Aorta (tissue), 5 donors: ENCODE measurements around the gene PLEKHA5. TPM values are rescaled to one million over a fixed set of nuclear protein-coding genes. Genes with fewer than 3 reads are reported as not detected.
A peak's percentile ranks its signal among the peaks of the same experiment; 100 is the strongest.
"Not testable (repeated sequence)": the region's sequence is repeated elsewhere in the genome, so short reads cannot be mapped to it uniquely, and the experiment has no call there.

Experiments
- ATAC-seq: fragments of 200-7000 bp; cut with Tn5 transposase; one replicate; pipeline ENCODE4 v1.9.1; 2022; ENCODE audit warnings: moderate library complexity; ENCODE audit not compliant: low FRiP score
- DNase-seq, 2 donors: peaks; one replicate each; pipeline ENCODE4 v3.0.0-alpha.2; 2020
- H3K27ac ChIP-seq, 2 donors: one replicate each; pipeline ENCODE4 v1.5.1; 2013; ENCODE audit warnings: low read length in 2 of 2, mild to moderate bottlenecking in 2 of 2, moderate library complexity in 2 of 2, control low read depth in 1 of 2, inconsistent platforms in 1 of 2, low read depth in 1 of 2
- H3K27me3 ChIP-seq, 2 donors: one replicate each; pipeline ENCODE4 v1.6.1; 2013; ENCODE audit warnings: control low read depth in 1 of 2, low read length in 1 of 2, mild to moderate bottlenecking in 1 of 2, moderate library complexity in 1 of 2; ENCODE audit not compliant: insufficient read depth in 2 of 2, control insufficient read depth in 1 of 2
- H3K36me3 ChIP-seq, 2 donors: one replicate each; pipeline ENCODE4 v1.6.1; 2013; ENCODE audit warnings: control low read depth in 1 of 2, low read length in 1 of 2, mild to moderate bottlenecking in 1 of 2; ENCODE audit not compliant: insufficient read depth in 2 of 2, control insufficient read depth in 1 of 2
- H3K4me1 ChIP-seq, 2 donors: one replicate each; pipeline ENCODE4 v1.6.1; 2013; ENCODE audit warnings: low read length in 2 of 2, control low read depth in 1 of 2, mild to moderate bottlenecking in 1 of 2, moderate library complexity in 1 of 2; ENCODE audit not compliant: insufficient read depth in 2 of 2, control insufficient read depth in 1 of 2
- H3K4me3 ChIP-seq, 2 donors: one replicate each; pipeline ENCODE4 v1.5.1; 2013; ENCODE audit warnings: low read length in 2 of 2, control low read depth in 1 of 2, mild to moderate bottlenecking in 1 of 2
- H3K9me3 ChIP-seq: one replicate; pipeline ENCODE4 v1.6.1; 2013; ENCODE audit warnings: mild to moderate bottlenecking, low read length; ENCODE audit not compliant: control insufficient read depth
- WGBS, 2 donors: extraction: QIAGEN DNeasy Blood & Tissue Kit; methylation state at CpG; one replicate each; pipeline ENCODE4 v1.1.7; 2013; 5-methylcytosine and 5-hydroxymethylcytosine counted together
- intact Hi-C, 2 donors: fragments of 100-400 bp; cut with DNase I; formaldehyde crosslinking; loops; one replicate each; pipeline versions ENCODE4 v1.14.2 to v1.15.0; 2022
- polyA plus RNA-seq, 2 donors: library from polyadenylated mRNA; stranded (reverse); fragments of 200-250 nt; gene quantifications; one replicate each; pipeline ENCODE4 v1.2.3, GENCODE V29; 2013
- total RNA-seq, 2 donors: library from RNA; stranded (reverse); fragmentation: NEBNext Ultra II Directional; extraction: Animal tissue kit (Norgen Biotek cat#: 25700); gene quantifications; one replicate each; pipeline ENCODE4 v1.2.1, GENCODE V29; 2021
- donor health status: healthy with polysubstance abuse.
- donor health status: Bipolar disorder and iron deficiency.
- donor health status: DM: no; HTN: no; CAD: no.
- donor health status: DM: no; HTN: no; CAD: no.
- donor health status: DM: yes; HTN: yes; CAD: no.

The PLEKHA5 gene
- total and polyA plus RNA-seq, 4 donors: 11.0 to 56.0 (median 18.7) TPM

DNA sequence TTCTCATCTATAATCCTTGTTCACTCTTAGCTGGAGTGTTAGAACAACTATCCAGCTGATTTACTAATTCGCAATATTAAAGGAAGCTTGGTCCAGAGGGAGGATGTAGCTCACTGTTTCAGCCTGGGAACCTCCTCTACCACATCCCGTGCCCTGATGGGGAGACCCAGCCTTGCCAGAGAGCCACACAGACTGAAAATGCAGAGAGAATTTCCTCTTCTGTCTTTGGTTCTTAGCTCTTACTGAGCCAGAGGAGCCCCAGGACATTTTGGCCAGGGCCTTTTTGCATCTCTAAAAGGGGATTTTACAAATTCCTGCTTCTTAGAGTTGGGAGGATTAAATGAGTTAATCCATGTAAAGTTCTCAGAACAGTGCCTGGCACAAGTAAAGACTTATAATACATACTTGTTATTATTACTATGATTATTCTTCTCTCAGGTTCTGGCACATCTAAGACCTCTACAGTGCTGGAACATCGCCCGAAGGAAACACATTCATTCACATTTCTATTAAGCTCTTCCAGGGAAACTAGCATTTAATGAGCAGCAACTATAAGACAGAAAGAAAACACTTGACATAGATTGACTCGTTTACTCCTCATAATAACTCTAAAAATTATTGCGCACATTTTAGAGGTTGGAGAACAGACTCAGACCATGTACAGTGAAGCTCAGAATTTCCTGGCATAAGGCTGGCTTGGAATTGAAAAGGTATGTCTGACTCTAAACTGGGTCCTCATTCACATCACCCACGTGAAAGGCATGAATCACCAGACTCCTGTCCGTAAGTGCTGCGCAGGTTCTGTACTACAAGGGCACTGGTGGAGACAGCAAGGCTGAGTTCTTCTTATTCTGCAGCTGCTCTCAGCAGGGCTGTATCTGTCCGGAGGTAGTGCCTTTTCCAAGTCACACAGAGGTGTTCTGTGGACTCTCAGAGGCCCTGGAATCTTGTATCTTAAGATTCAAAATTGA lies 282.0 kb downstream of the PLEKHA5 start:
- no peaks in the 10 kb centered on the region for H3K36me3 ChIP-seq
- WGBS, 2 donors: 15 to 20% methylated on average over 10 of the region's 10 CpGs
- DNase-seq: no peak
- H3K27ac ChIP-seq: peak overlapping the region; percentile 95 to 98
- intact Hi-C loops: loop anchor here in 1 of 2 donors (5.0 kb wide), 1 partner anchor 39 kb away; no protein-coding TSS in a partner anchor
- peaks cover 2 to 12% of the 10 kb centered on the region in 2 donors for H3K4me1 ChIP-seq
- H3K4me3 ChIP-seq: no peak overlapping the region
- no peaks in the 10 kb centered on the region for H3K27me3 ChIP-seq
- no peak for ATAC-seq
- H3K9me3 ChIP-seq: no peaks in the 10 kb centered on the region

DNA sequence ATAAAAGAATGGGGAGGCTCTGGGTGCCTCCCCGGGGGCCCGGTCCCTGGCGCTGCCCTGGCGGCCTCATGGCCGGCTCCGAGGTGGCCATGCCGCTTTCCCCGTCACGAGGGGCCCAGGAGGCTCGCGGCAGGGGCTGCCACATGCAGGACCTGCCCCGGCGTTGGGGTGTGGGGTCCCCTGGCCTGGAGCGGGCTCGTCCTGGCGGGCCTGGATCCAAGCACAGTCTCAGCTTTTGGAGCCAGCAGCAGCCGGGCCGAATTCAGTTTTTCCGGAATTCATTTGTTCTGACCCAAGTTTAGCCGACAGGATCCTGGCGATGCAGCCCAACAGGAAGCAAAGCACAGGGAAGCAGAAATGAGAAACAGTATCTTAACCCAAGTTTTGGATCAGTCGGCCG lies 283.3 kb downstream of the PLEKHA5 start:
- Histone ChIP-seq H3K27ac (peak overlapping the region; percentile 23 to 97), H3K4me1 (peaks cover 2 to 12% of the 10 kb centered on the region in 2 donors), H3K36me3 (no peaks in the 10 kb centered on the region), H3K4me3 (no peak overlapping the region), H3K9me3 (no peaks in the 10 kb centered on the region), H3K27me3 (no peaks in the 10 kb centered on the region)
- ATAC-seq (peak; percentile 36), DNase-seq (peak in 1 of 2 donors; percentile 69)
- intact Hi-C loops: loop anchor here in 1 of 2 donors (5.0 kb wide), 1 partner anchor 41 kb away; no protein-coding TSS in a partner anchor
- WGBS, 2 donors: 6 to 11% methylated on average over 23 of the region's 23 CpGs

DNA sequence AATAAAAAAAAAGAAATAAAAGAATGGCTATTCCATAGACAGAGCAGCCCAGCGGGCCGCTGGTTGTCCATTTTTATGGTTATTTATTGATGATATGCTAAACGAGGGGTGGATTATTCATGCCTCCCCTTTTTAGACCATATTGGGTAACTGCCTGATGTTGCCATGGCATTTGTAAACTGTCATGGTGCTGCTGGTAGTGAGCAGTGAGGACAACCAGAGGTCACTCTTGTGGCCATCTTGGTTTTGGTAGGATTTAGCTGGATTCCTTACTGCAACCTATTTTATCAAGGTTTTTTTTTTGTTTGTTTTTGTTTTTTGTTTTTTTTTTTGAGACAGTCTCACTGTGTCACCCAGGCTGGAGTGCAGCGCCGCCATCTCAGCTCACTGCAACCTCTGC lies 284.0 kb downstream of the PLEKHA5 start:
- intact Hi-C loops: loop anchor here in 1 of 2 donors (5.0 kb wide), 1 partner anchor 41 kb away; no protein-coding TSS in a partner anchor
- H3K27me3 ChIP-seq, H3K4me3 ChIP-seq, DNase-seq, H3K9me3 ChIP-seq, H3K36me3 ChIP-seq, ATAC-seq: not testable (repeated sequence)
- H3K27ac ChIP-seq: peak overlapping the region; percentile 23 to 26
- 93 to 94% methylated on average over 5 of the region's 5 CpGs for WGBS, 2 donors
- peaks cover 2 to 12% of the 10 kb centered on the region in 2 donors for H3K4me1 ChIP-seq

DNA sequence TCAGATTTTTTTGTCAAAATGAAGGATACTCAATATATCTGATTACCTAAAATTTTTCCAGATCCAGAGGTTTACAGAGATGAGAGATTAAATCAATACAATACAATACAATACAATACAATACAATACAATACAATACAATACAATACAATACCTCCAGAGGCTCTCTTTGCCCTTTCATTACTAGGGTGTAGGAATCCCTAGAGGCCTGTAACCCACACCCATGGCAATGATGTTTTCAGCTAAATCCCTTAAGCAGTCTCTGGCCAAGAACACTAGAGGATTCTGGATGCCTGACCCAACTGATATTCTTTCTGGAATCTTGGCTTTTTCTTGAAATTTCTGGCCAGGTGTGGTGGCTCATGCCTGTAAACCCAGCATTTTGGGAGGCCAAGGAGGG lies 286.0 kb downstream of the PLEKHA5 start:
- no peaks in the 10 kb centered on the region for H3K27me3 ChIP-seq
- H3K4me1 ChIP-seq: peaks cover 0 to 6% of the 10 kb centered on the region in 2 donors
- ATAC-seq (no peak), DNase-seq (no peak)
- H3K36me3 ChIP-seq: no peaks in the 10 kb centered on the region
- intact Hi-C loops: no loop called here
- H3K9me3 ChIP-seq: no peaks in the 10 kb centered on the region
- no peak overlapping the region for H3K4me3 ChIP-seq
- peak overlapping the region in 1 of 2 donors; percentile 67 for H3K27ac ChIP-seq

DNA sequence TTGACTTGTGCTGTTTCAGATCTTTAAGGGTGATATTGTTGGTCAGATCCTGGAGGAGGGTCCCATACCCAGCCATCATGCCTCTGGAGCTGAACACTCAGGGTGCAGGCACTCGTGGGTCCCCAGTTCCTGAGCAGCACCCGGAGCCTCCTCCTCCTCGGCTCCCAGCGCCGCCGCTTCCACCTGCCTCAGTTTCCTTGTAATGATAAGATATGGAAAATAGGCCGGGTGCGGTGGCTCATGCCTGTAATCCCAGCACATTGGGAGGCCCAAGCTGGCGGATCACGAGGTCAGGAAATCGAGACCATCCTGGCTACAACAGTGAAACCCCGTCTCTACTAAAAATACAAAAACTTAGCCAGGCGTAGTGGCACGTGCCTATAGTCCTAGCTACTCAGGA lies 289.6 kb downstream of the PLEKHA5 start:
- 97% methylated on average over 14 of the region's 14 CpGs for WGBS, 2 donors

DNA sequence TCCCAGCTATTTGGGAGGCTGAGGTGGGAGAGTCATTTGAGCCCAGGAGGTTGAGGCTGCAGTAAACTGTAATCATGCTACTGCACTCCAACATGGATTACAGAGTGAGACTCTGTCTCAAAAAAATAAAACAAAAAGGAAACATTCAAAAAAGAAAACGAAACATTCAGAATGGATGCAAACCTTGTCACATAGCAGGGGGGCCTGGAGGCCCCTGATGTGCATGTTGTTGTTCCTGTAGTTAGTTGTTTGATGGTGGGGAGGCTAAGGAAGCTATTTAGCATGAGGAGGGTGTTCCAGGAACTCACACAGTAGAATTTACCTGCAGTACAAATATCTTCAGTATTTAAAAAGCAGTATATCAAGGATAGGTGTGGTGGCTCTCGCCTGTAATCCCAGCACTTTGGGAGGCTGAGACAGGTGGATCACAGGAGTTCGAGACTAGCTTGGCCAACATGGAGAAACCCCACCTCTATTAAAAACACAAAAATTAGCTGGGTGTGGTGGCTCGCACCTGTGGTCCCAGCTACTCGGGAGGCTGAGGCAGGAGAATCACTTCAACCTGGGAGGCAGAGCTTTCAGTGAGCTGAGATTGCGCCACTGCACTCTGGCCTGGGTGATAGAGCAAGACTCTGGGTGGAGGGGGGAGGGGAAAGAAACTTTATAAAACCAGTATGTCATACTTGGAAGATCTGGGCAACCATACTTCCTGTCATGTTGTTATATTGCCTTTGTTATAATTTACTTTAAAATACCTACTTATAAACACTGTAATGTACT lies 292.2 kb downstream of the PLEKHA5 start:
- intact Hi-C loops: no loop called here
- 85 to 89% methylated on average over 6 of the region's 6 CpGs for WGBS, 2 donors
- Histone ChIP-seq H3K27me3 (no peaks in the 10 kb centered on the region), H3K36me3 (no peaks in the 10 kb centered on the region), H3K4me1 (no peaks in the 10 kb centered on the region), H3K27ac (no peak overlapping the region), H3K4me3 (no peak overlapping the region), H3K9me3 (no peaks in the 10 kb centered on the region)
- ATAC-seq: no peak
- DNase-seq: no peak

More for the DNA sequence above, 289.6 kb downstream of the PLEKHA5 start:
- Histone ChIP-seq H3K27me3 (no peaks in the 10 kb centered on the region), H3K27ac (no peak overlapping the region), H3K9me3 (no peaks in the 10 kb centered on the region), H3K4me1 (no peaks in the 10 kb centered on the region), H3K4me3 (no peak overlapping the region), H3K36me3 (no peaks in the 10 kb centered on the region)
- intact Hi-C loops: no loop called here
- ATAC-seq (no peak), DNase-seq (peak in 1 of 2 donors; percentile 68)

DNA sequence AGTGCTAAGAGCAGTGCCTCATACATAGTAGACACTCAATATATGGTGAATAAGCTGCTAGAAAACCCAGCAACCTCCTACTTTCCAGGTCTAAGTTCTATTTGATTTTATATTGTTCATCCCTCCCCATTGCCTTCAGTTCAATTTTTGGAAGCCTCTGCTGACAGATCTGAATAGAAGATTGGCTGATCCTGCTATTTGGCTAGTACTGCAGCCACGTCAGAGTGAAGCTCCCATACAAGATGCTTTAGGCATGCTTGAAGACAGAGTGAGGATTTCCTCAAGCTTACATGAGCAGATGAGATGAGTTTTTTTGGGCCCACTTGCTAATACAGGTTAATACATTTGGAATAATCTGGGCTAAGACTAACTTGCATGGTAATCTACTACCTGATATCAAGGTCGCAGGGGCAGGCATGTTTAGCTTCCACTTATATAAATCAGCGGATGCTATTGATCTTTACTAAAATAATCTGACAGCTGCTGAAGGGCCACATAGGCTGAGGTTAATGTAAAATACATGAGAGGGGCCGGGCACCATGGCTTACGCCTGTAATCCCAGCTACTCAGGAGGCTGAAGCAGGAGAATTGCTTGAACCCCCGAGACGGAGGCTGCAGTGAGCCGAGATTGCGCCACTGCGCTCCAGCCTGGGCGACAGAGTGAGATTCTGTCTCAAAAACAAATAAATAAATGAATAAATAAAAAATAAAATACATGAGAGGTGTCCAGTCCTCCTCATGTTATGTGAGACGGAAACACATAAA lies 293.8 kb downstream of the PLEKHA5 start:
- WGBS, 2 donors: 91 to 94% methylated on average over 12 of the region's 12 CpGs
- intact Hi-C loops: no loop called here
- Histone ChIP-seq H3K27ac (no peak overlapping the region), H3K4me1 (no peaks in the 10 kb centered on the region), H3K27me3 (no peaks in the 10 kb centered on the region), H3K4me3 (no peak overlapping the region), H3K36me3 (no peaks in the 10 kb centered on the region), H3K9me3 (no peaks in the 10 kb centered on the region)
- no peak for DNase-seq
- no peak for ATAC-seq
